Body of pancreas (tissue), 4 donors: Measurements from ENCODE around the gene KIF26A.

ENCODE experiments used
- POLR2A ChIP-seq, 3 donors: fragments of 450-650 bp; IDR thresholded peaks; one replicate each; pipeline ENCODE4 v1.6.1; 2016; ENCODE audit warnings: antibody characterized with exemption in 3 of 3, mild to moderate bottlenecking in 2 of 3
- TF ChIP-seq, protein P1 (sequence below), 7 experiments: fragments of 450-650 bp in 4 of 7; fragments of 200-600 bp in 3 of 7; sonication (generic) in 3 of 7; IDR thresholded peaks; one replicate each; pipeline ENCODE4 v1.5.1; 2016 to 2019; ENCODE audit warnings: antibody characterized with exemption in 7 of 7

- no peak for TF ChIP-seq POLR2A (IDR thresholded peaks at IDR 0.05)
- TF ChIP-seq, protein P1, sequence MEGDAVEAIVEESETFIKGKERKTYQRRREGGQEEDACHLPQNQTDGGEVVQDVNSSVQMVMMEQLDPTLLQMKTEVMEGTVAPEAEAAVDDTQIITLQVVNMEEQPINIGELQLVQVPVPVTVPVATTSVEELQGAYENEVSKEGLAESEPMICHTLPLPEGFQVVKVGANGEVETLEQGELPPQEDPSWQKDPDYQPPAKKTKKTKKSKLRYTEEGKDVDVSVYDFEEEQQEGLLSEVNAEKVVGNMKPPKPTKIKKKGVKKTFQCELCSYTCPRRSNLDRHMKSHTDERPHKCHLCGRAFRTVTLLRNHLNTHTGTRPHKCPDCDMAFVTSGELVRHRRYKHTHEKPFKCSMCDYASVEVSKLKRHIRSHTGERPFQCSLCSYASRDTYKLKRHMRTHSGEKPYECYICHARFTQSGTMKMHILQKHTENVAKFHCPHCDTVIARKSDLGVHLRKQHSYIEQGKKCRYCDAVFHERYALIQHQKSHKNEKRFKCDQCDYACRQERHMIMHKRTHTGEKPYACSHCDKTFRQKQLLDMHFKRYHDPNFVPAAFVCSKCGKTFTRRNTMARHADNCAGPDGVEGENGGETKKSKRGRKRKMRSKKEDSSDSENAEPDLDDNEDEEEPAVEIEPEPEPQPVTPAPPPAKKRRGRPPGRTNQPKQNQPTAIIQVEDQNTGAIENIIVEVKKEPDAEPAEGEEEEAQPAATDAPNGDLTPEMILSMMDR (IDR thresholded peaks at IDR 0.05): no peak
Observed at GRCh38 chr14:104175811-104176210, 37.4 kb downstream of the KIF26A start.
